B cell (primary cell): ENCODE measurements around the gene SLC2A9. TPM values are rescaled to one million over a fixed set of nuclear protein-coding genes. Genes with fewer than 3 reads are reported as not detected.

Experiments used
- ATAC-seq: fragments of 200-7000 bp; cut with Tn5 transposase; one replicate; pipeline ENCODE4 v1.10.0; 2021; ENCODE audit warnings: low read depth, mild to moderate bottlenecking, moderate number of reproducible peaks, moderate library complexity
- CTCF ChIA-PET: fragments of 350-600 bp; sonication (Branson Sonifier 250); formaldehyde crosslinking; loops from one replicate; lab custom pipeline; 2021; ENCODE audit warnings: antibody characterized with exemption, inconsistent platforms; lab: Charles Lee
- POLR2A ChIA-PET: fragments of 350-600 bp; sonication (Branson Sonifier 250); formaldehyde crosslinking; loops from one replicate; lab custom pipeline; 2021; ENCODE audit warnings: antibody characterized with exemption; lab: Charles Lee
- DNase-seq: peaks from one replicate; pipeline ENCODE4 v3.0.0; 2013
- H2AFZ ChIP-seq: 2 replicates; pipeline ENCODE4 v1.6.1; 2012; ENCODE audit warnings: mild to moderate bottlenecking, low read depth, low read length; ENCODE audit not compliant: insufficient read depth, poor library complexity, severe bottlenecking
- H3K27ac ChIP-seq, 2 donors: 1 replicate in 1 of 2; 2 replicates in 1 of 2; pipeline ENCODE4 v1.5.1; 2012 to 2013; ENCODE audit warnings: low read length in 2 of 2, mild to moderate bottlenecking in 2 of 2, moderate library complexity in 1 of 2
- H3K27me3 ChIP-seq, 4 experiments: fragments of 200-600 bp in 1 of 4; sonication (generic) in 1 of 4; replicated peaks in 1 of 4; 1 replicate in 2 of 4; 2 replicates in 2 of 4; pipeline versions ENCODE4 v1.6.1 to v1.7.0; 2013 to 2016; ENCODE audit warnings: low read length in 3 of 4, mild to moderate bottlenecking in 2 of 4, mixed read lengths in 1 of 4, moderate library complexity in 1 of 4; ENCODE audit not compliant: insufficient read depth in 4 of 4, control insufficient read depth in 3 of 4; ENCODE audit errors: control extremely low read depth in 1 of 4
- H3K36me3 ChIP-seq, 2 experiments: replicated peaks in 1 of 2; 1 replicate in 1 of 2; 2 replicates in 1 of 2; pipeline versions ENCODE4 v1.6.1 to v1.7.1; 2013; ENCODE audit warnings: low read length in 1 of 2; ENCODE audit not compliant: insufficient read depth in 2 of 2, control insufficient read depth in 1 of 2; ENCODE audit errors: control extremely low read depth in 1 of 2, extremely low read depth in 1 of 2
- H3K4me1 ChIP-seq, 2 donors: fragments of 200-600 bp in 1 of 2; sonication (generic) in 1 of 2; 1 replicate in 1 of 2; 2 replicates in 1 of 2; pipeline versions ENCODE4 v1.5.1 to v1.6.1; 2013 to 2017; ENCODE audit warnings: low read length in 2 of 2; ENCODE audit not compliant: control insufficient read depth in 2 of 2, insufficient read depth in 2 of 2
- H3K4me2 ChIP-seq: replicated peaks from 2 replicates; pipeline ENCODE3; 2012; ENCODE audit warnings: mild to moderate bottlenecking, low read depth, low read length; ENCODE audit not compliant: poor library complexity, severe bottlenecking
- H3K4me3 ChIP-seq, 5 experiments: fragments of 200-600 bp in 1 of 5; sonication (generic) in 1 of 5; 1 replicate in 3 of 5; 2 replicates in 2 of 5; pipeline versions ENCODE4 v1.5.1 to v1.7.0; 2011 to 2016; ENCODE audit warnings: low read length in 4 of 5, mild to moderate bottlenecking in 4 of 5, low read depth in 2 of 5, control low read depth in 1 of 5, moderate library complexity in 1 of 5; ENCODE audit not compliant: insufficient read depth in 1 of 5; ENCODE audit errors: control extremely low read depth in 1 of 5, extremely low read depth in 1 of 5
- H3K79me2 ChIP-seq: fragments of 200-600 bp; sonication (generic); one replicate; pipeline ENCODE4 v1.6.0; 2016; ENCODE audit warnings: low read length; ENCODE audit not compliant: control insufficient read depth, insufficient read depth
- H3K9ac ChIP-seq: fragments of 200-600 bp; sonication (generic); 2 replicates; pipeline ENCODE4 v1.6.1; 2017; ENCODE audit warnings: mild to moderate bottlenecking, low read length, moderate library complexity
- H3K9me3 ChIP-seq, 3 donors: one replicate each; pipeline versions ENCODE4 v1.6.1 to v1.7.1; 2013; ENCODE audit warnings: low read length in 2 of 3; ENCODE audit not compliant: control insufficient read depth in 2 of 3, insufficient read depth in 1 of 3; ENCODE audit errors: control extremely low read depth in 1 of 3
- H4K20me1 ChIP-seq: 2 replicates; pipeline ENCODE4 v1.6.0; 2012; ENCODE audit warnings: mild to moderate bottlenecking, low read length; ENCODE audit not compliant: insufficient read depth, control insufficient read depth, poor library complexity, severe bottlenecking
- H3K27ac Mint-ChIP-seq: one replicate; pipeline ENCODE4 v1.8.0; 2021; ENCODE audit warnings: mixed read lengths
- H3K27me3 Mint-ChIP-seq: one replicate; pipeline ENCODE4 v1.8.0; 2021; ENCODE audit warnings: mixed read lengths
- H3K4me1 Mint-ChIP-seq: one replicate; pipeline ENCODE4 v1.8.0; 2021; ENCODE audit warnings: mixed read lengths
- H3K4me3 Mint-ChIP-seq: one replicate; pipeline ENCODE4 v1.8.0; 2021; ENCODE audit warnings: mixed read lengths
- H3K9me3 Mint-ChIP-seq: one replicate; pipeline ENCODE4 v1.8.0; 2022; ENCODE audit warnings: mixed read lengths; ENCODE audit not compliant: insufficient read depth
- EZH2 ChIP-seq: IDR thresholded peaks from 2 replicates; pipeline ENCODE4 v1.6.1; 2012; ENCODE audit warnings: borderline replicate concordance, low read depth, mild to moderate bottlenecking, moderate library complexity, low read length; ENCODE audit not compliant: insufficient read depth, poor library complexity, severe bottlenecking
- WGBS: methylation state at CpG from one replicate; pipeline ENCODE4 v1.1.5; 2013; ENCODE audit warnings: missing lambda C conversion rate; ENCODE audit not compliant: insufficient coverage; 5-methylcytosine and 5-hydroxymethylcytosine counted together
- intact Hi-C: fragments of 100-400 bp; cut with micrococcal nuclease; formaldehyde crosslinking; loops from one replicate; pipeline ENCODE4 v1.10.0; 2022
- polyA plus RNA-seq: library from polyadenylated mRNA; depleted of rRNA; stranded (reverse); fragments of >200 nt; gene quantifications from 2 replicates; pipeline ENCODE4 v1.2.3, GENCODE V29; 2012
- total RNA-seq, 2 donors: library from RNA; stranded (reverse); fragments of 120-200 nt in 1 of 2; gene quantifications; 1 replicate in 1 of 2; 2 replicates in 1 of 2; pipeline versions ENCODE4 v1.2.3 to v1.2.4, GENCODE V29; 2013 to 2022
- TF ChIP-seq, protein P1 (sequence below): fragments of 200-600 bp; IDR thresholded peaks from one replicate; pipeline ENCODE4 v1.8.0; 2022; ENCODE audit warnings: antibody characterized with exemption, mild to moderate bottlenecking

Gene SLC2A9
- total and polyA plus RNA-seq, 2 donors (not counting 1 experiment from before 2014, with no cell fraction given) = 0.89 to 2.1 TPM

DNA sequence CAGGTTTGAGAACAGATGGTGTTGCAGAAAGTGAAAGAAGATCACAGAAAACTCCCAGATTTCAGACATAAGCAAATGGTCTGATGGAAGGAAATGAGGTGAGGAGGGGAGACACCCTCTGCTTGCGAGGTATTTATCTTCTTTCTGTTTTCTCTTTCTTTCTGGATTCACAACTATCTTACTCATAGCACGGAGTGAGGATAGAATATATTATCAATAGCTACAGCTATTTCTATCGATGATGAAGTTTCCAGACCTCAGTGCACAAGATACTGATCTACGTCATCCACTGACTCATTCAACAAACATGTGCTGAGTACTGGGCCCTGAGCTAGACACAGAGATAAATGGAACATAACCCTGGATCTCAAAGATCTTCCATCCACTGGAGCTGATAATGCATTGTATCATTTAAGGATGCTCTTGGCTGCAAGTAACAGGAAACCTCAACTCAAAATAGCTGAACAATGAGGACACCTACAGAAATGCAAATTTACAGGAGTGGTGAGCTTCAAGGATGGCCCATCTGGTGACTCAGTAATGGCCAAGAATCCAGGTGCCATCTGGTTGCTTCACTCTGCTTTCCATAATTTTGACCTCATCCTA is 21.2 kb downstream of the SLC2A9 start:
- no peaks in the 10 kb centered on the region for H3K27me3 Mint-ChIP-seq
- no peak overlapping the region for H3K4me3 Mint-ChIP-seq
- Histone ChIP-seq H3K4me3 (no peak overlapping the region), H3K27me3 (no peaks in the 10 kb centered on the region), H3K9me3 (peaks cover 0 to 4% (median 0%) of the 10 kb centered on the region in 3 donors), H4K20me1 (no peaks in the 10 kb centered on the region), H3K36me3 (no peaks in the 10 kb centered on the region), H3K27ac (no peak overlapping the region), H3K4me2 (no peak overlapping the region), H2AFZ (no peak overlapping the region), H3K4me1 (peaks cover 0 to 5% of the 10 kb centered on the region in 2 donors), H3K9ac (no peak overlapping the region), H3K79me2 (no peaks in the 10 kb centered on the region)
- WGBS = no CpG with 5 or more reads among the region's 4 CpGs
- intact Hi-C loops = no loop called here
- CTCF ChIA-PET = no interaction called here
- peaks cover 10% of the 10 kb centered on the region for H3K4me1 Mint-ChIP-seq
- no peaks in the 10 kb centered on the region for H3K9me3 Mint-ChIP-seq
- TF ChIP-seq EZH2 = no peak
- TF ChIP-seq, protein P1, sequence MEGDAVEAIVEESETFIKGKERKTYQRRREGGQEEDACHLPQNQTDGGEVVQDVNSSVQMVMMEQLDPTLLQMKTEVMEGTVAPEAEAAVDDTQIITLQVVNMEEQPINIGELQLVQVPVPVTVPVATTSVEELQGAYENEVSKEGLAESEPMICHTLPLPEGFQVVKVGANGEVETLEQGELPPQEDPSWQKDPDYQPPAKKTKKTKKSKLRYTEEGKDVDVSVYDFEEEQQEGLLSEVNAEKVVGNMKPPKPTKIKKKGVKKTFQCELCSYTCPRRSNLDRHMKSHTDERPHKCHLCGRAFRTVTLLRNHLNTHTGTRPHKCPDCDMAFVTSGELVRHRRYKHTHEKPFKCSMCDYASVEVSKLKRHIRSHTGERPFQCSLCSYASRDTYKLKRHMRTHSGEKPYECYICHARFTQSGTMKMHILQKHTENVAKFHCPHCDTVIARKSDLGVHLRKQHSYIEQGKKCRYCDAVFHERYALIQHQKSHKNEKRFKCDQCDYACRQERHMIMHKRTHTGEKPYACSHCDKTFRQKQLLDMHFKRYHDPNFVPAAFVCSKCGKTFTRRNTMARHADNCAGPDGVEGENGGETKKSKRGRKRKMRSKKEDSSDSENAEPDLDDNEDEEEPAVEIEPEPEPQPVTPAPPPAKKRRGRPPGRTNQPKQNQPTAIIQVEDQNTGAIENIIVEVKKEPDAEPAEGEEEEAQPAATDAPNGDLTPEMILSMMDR = no peak
- H3K27ac Mint-ChIP-seq = no peak overlapping the region
- no peak for ATAC-seq
- DNase-seq = no peak
- POLR2A ChIA-PET = no interaction called here

DNA sequence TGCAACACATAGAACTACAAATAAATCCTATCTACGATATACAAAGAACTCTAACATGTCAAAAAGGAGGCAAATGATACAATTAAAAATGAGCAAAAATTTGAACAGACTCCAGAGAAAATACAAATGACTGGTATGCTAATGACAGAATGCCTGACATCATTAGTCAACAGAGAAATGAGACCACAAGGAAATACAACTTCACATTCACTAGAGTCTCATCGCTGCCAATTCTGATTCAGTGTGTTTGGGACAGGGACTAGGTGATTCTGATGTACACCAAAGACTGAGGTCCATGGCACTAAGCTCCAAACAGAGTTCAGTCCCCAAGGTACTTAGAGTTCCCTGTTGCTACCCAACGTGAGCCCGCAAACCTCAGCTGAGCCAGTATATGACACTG is 23.4 kb downstream of the SLC2A9 start:
- no peak for ATAC-seq
- no peaks in the 10 kb centered on the region for H3K9me3 Mint-ChIP-seq
- H3K9ac ChIP-seq = no peak overlapping the region
- DNase-seq = no peak
- no peak overlapping the region for H3K4me3 Mint-ChIP-seq
- no peak overlapping the region for H2AFZ ChIP-seq
- CTCF ChIA-PET = no interaction called here
- POLR2A ChIA-PET = no interaction called here
- no peak overlapping the region for H3K27ac Mint-ChIP-seq
- peaks cover 0 to 5% of the 10 kb centered on the region in 2 donors for H3K4me1 ChIP-seq
- no peaks in the 10 kb centered on the region for H3K27me3 Mint-ChIP-seq
- no peaks in the 10 kb centered on the region for H3K27me3 ChIP-seq
- TF ChIP-seq, protein P1 = no peak
- no peak for TF ChIP-seq EZH2
- no peaks in the 10 kb centered on the region for H3K79me2 ChIP-seq
- intact Hi-C loops = no loop called here
- no peak overlapping the region for H3K4me2 ChIP-seq
- WGBS = 88% methylated on average over 2 of the region's 4 CpGs
- peaks cover 10% of the 10 kb centered on the region for H3K4me1 Mint-ChIP-seq
- H3K36me3 ChIP-seq = no peaks in the 10 kb centered on the region
- no peak overlapping the region for H3K27ac ChIP-seq
- H3K4me3 ChIP-seq = no peak overlapping the region
- peaks cover 0 to 4% (median 0%) of the 10 kb centered on the region in 3 donors for H3K9me3 ChIP-seq
- H4K20me1 ChIP-seq = no peaks in the 10 kb centered on the region
